ENCODE results near the gene FANCC. TPM values are rescaled to one million over a fixed set of nuclear protein-coding genes. Genes with fewer than 3 reads are reported as not detected.

Gene FANCC
- total RNA-seq, 1 experiment from 2014 or later: 19.4 TPM

GRCh38 chr9:95061916-95062595, 255.5 kb downstream of the FANCC start:
- ChIA-PET POLR2A (no interaction called here), CTCF (no interaction called here), RAD21 (ENCODE audit: low non-redundant PET in 1 of 2, low total read pairs in 2 of 2, uncharacterized antibody in 2 of 2, unreplicated experiment in 2 of 2) (no interaction called here)
- Histone ChIP-seq H3K9ac (ENCODE audit: low read length) (no peak overlapping the region), H3K27me3 (ENCODE audit: insufficient read depth, low read length) (no peaks in the 10 kb centered on the region), H3K27ac (ENCODE audit: low read depth, low read length) (no peak overlapping the region), H3K9me2 (ENCODE audit: insufficient read depth) (no peaks in the 10 kb centered on the region), H3K4me2 (ENCODE audit: low read length) (no peak overlapping the region), H3K4me1 (ENCODE audit: control insufficient read depth in 1 of 2, insufficient read depth in 2 of 2, low read length in 2 of 2) (no peaks in the 10 kb centered on the region), H3K9me3 (ENCODE audit: control insufficient read depth in 1 of 2, insufficient read depth in 1 of 2, low read depth in 1 of 2, low read length in 2 of 2) (no peaks in the 10 kb centered on the region), H3K36me3 (ENCODE audit: control insufficient read depth in 1 of 2, insufficient read depth in 2 of 2, low read length in 2 of 2) (peaks cover 0 to 4% of the 10 kb centered on the region in 2 experiments; a peak in 1 of 4 replicates), H2AFZ (ENCODE audit: low read depth, low read length, poor library complexity, severe bottlenecking) (no peak overlapping the region), H4K20me1 (ENCODE audit: insufficient read depth) (no peaks in the 10 kb centered on the region), H3K79me2 (ENCODE audit: insufficient read depth, low read length) (no peaks in the 10 kb centered on the region), H3K4me3 (replicated peaks in 1 of 2; ENCODE audit: low read depth in 1 of 2, low read length in 2 of 2) (no peak overlapping the region)
- ATAC-seq (no peak), DNase-seq (ENCODE audit: low read depth, low spot score) (no peak)
- no TSS peak for BruUV-seq (replicated peaks)
- intact Hi-C loops (cut with micrococcal nuclease): no loop called here
- TF ChIP-seq MAX (IDR thresholded peaks at IDR 0.05) (no peak), ELF1 (IDR thresholded peaks at IDR 0.05; ENCODE audit: borderline replicate concordance, low read depth) (no peak), FOSL1 (IDR thresholded peaks at IDR 0.05; ENCODE audit: low read depth) (no peak), SRF (IDR thresholded peaks at IDR 0.05; ENCODE audit: low read depth) (no peak), YY1 (IDR thresholded peaks at IDR 0.05; ENCODE audit: extremely low read depth, insufficient replicate concordance, low read depth, low read length) (no peak), POLR2A (IDR thresholded peaks at IDR 0.05; ENCODE audit: borderline replicate concordance, extremely low read depth, insufficient read depth, insufficient read length) (no peak), ZNF274 (IDR thresholded peaks at IDR 0.05; ENCODE audit: low read depth, low read length) (no peak), POLR2AphosphoS5 (IDR thresholded peaks at IDR 0.05; ENCODE audit: low read depth, low read length) (no peak), CBX3 (IDR thresholded peaks at IDR 0.05; ENCODE audit: low read depth) (no peak), JUND (IDR thresholded peaks at IDR 0.05) (no peak), EGR1 (IDR thresholded peaks at IDR 0.05; ENCODE audit: low read depth) (no peak), SP1 (IDR thresholded peaks at IDR 0.05; ENCODE audit: low read depth) (no peak), EZH2phosphoT487 (IDR thresholded peaks at IDR 0.05; ENCODE audit: borderline replicate concordance) (no peak), SIN3A (IDR thresholded peaks at IDR 0.05; ENCODE audit: low read depth) (no peak), CEBPB (IDR thresholded peaks at IDR 0.05; ENCODE audit: low read depth) (no peak), ZFX (IDR thresholded peaks at IDR 0.05) (no peak)
- TF ChIP-seq, protein P1, sequence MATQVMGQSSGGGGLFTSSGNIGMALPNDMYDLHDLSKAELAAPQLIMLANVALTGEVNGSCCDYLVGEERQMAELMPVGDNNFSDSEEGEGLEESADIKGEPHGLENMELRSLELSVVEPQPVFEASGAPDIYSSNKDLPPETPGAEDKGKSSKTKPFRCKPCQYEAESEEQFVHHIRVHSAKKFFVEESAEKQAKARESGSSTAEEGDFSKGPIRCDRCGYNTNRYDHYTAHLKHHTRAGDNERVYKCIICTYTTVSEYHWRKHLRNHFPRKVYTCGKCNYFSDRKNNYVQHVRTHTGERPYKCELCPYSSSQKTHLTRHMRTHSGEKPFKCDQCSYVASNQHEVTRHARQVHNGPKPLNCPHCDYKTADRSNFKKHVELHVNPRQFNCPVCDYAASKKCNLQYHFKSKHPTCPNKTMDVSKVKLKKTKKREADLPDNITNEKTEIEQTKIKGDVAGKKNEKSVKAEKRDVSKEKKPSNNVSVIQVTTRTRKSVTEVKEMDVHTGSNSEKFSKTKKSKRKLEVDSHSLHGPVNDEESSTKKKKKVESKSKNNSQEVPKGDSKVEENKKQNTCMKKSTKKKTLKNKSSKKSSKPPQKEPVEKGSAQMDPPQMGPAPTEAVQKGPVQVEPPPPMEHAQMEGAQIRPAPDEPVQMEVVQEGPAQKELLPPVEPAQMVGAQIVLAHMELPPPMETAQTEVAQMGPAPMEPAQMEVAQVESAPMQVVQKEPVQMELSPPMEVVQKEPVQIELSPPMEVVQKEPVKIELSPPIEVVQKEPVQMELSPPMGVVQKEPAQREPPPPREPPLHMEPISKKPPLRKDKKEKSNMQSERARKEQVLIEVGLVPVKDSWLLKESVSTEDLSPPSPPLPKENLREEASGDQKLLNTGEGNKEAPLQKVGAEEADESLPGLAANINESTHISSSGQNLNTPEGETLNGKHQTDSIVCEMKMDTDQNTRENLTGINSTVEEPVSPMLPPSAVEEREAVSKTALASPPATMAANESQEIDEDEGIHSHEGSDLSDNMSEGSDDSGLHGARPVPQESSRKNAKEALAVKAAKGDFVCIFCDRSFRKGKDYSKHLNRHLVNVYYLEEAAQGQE (IDR thresholded peaks at IDR 0.05; ENCODE audit: low read depth): no peak
- TF ChIP-seq, protein P2, sequence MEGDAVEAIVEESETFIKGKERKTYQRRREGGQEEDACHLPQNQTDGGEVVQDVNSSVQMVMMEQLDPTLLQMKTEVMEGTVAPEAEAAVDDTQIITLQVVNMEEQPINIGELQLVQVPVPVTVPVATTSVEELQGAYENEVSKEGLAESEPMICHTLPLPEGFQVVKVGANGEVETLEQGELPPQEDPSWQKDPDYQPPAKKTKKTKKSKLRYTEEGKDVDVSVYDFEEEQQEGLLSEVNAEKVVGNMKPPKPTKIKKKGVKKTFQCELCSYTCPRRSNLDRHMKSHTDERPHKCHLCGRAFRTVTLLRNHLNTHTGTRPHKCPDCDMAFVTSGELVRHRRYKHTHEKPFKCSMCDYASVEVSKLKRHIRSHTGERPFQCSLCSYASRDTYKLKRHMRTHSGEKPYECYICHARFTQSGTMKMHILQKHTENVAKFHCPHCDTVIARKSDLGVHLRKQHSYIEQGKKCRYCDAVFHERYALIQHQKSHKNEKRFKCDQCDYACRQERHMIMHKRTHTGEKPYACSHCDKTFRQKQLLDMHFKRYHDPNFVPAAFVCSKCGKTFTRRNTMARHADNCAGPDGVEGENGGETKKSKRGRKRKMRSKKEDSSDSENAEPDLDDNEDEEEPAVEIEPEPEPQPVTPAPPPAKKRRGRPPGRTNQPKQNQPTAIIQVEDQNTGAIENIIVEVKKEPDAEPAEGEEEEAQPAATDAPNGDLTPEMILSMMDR (IDR thresholded peaks at IDR 0.05 in 2 of 3, conservative IDR thresholded peaks at IDR 0.05 in 1 of 3; ENCODE audit: borderline replicate concordance in 1 of 3, insufficient read depth in 1 of 3, low read depth in 2 of 3, low read length in 2 of 3): no peak
- TF ChIP-seq, protein P3, sequence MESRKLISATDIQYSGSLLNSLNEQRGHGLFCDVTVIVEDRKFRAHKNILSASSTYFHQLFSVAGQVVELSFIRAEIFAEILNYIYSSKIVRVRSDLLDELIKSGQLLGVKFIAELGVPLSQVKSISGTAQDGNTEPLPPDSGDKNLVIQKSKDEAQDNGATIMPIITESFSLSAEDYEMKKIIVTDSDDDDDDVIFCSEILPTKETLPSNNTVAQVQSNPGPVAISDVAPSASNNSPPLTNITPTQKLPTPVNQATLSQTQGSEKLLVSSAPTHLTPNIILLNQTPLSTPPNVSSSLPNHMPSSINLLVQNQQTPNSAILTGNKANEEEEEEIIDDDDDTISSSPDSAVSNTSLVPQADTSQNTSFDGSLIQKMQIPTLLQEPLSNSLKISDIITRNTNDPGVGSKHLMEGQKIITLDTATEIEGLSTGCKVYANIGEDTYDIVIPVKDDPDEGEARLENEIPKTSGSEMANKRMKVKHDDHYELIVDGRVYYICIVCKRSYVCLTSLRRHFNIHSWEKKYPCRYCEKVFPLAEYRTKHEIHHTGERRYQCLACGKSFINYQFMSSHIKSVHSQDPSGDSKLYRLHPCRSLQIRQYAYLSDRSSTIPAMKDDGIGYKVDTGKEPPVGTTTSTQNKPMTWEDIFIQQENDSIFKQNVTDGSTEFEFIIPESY (IDR thresholded peaks at IDR 0.05; ENCODE audit: extremely low read depth, insufficient replicate concordance, low read length): no peak
